AG04450 (cell line): ENCODE measurements around the gene CDKL1. TPM values are rescaled to one million over a fixed set of nuclear protein-coding genes. Genes with fewer than 3 reads are reported as not detected.

Experiments used
- CTCF ChIA-PET: fragments of 300-600, 350-600 bp; formaldehyde crosslinking; extraction: SDS; loops from one replicate; lab custom pipeline; 2022; ENCODE audit warnings: antibody characterized with exemption, inconsistent platforms; lab: Charles Lee
- POLR2A ChIA-PET: fragments of 350-600 bp; formaldehyde crosslinking; extraction: SDS; loops from one replicate; lab custom pipeline; 2021; ENCODE audit warnings: antibody characterized with exemption, inconsistent platforms; lab: Yijun Ruan, JAX
- DNase-seq: peaks from one replicate; pipeline ENCODE4 v3.0.0-alpha.2; 2011; ENCODE audit warnings: low read depth, low spot score
- H3K27ac ChIP-seq: one replicate; pipeline ENCODE4 v1.5.1; 2012; ENCODE audit warnings: low read depth, low read length, control low read depth
- H3K27me3 ChIP-seq: one replicate; pipeline ENCODE4 v1.6.0; 2012; ENCODE audit warnings: low read length; ENCODE audit not compliant: control insufficient read depth, insufficient read depth
- H3K4me3 ChIP-seq: 2 replicates; pipeline ENCODE4 v1.5.1; 2011; ENCODE audit warnings: mild to moderate bottlenecking, low read depth, low read length, control low read depth
- H3K9me3 ChIP-seq: 2 replicates; pipeline ENCODE4 v1.5.1; 2012; ENCODE audit warnings: low read length; ENCODE audit not compliant: control insufficient read depth, insufficient read depth
- polyA plus RNA-seq: library from polyadenylated mRNA; depleted of rRNA; stranded (reverse); fragments of >200 nt; gene quantifications from 2 replicates; pipeline ENCODE4 v1.2.3, GENCODE V29; 2011
- TF ChIP-seq, protein P1 (sequence below): IDR thresholded peaks from 2 replicates; pipeline ENCODE4 v1.5.1; 2011; ENCODE audit warnings: low read depth, low read length, control low read depth, inconsistent platforms

Gene CDKL1
- polyA plus RNA-seq, 1 experiment: 20.1 TPM

DNA sequence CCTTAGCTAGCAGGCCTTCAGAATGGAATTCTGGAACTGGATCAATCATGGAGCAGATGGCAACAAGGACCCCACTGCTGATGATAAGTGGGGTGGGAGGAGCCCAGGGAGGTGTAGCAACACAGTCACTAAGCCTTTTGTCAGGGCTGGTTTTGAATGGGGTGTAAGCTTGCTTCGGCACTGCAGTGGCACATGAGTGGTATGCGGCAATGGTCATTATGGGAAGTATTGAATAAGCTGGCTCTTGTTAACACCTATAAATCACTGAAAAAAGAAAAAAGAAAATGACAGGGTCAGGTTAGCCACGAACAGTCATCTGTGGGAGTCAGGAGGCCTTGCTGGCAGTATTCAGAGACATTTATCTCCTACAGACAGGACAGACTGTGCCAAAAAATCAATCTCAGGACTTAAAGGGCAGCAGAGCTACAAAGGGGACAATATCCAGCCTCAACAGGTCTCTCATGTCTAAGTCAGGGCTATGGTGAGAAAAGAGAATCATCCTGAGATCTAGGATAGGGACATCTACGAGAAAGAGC lies 19.1 kb downstream of the CDKL1 start:
- Histone ChIP-seq H3K4me3 (no peak overlapping the region), H3K27me3 (no peaks in the 10 kb centered on the region), H3K27ac (no peak overlapping the region), H3K9me3 (no peaks in the 10 kb centered on the region)
- TF ChIP-seq, protein P1, sequence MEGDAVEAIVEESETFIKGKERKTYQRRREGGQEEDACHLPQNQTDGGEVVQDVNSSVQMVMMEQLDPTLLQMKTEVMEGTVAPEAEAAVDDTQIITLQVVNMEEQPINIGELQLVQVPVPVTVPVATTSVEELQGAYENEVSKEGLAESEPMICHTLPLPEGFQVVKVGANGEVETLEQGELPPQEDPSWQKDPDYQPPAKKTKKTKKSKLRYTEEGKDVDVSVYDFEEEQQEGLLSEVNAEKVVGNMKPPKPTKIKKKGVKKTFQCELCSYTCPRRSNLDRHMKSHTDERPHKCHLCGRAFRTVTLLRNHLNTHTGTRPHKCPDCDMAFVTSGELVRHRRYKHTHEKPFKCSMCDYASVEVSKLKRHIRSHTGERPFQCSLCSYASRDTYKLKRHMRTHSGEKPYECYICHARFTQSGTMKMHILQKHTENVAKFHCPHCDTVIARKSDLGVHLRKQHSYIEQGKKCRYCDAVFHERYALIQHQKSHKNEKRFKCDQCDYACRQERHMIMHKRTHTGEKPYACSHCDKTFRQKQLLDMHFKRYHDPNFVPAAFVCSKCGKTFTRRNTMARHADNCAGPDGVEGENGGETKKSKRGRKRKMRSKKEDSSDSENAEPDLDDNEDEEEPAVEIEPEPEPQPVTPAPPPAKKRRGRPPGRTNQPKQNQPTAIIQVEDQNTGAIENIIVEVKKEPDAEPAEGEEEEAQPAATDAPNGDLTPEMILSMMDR: no peak
- CTCF ChIA-PET: interaction anchor here (1.6 kb wide), 1 partner anchor 56 kb away, joined by 4 read pairs; no protein-coding TSS in a partner anchor
- POLR2A ChIA-PET: no interaction called here
- no peak for DNase-seq

GRCh38 chr14:50375760-50376159 lies 20.9 kb downstream of the CDKL1 start:
- ChIA-PET POLR2A (no interaction called here), CTCF (no interaction called here)
- no peaks in the 10 kb centered on the region for H3K27me3 ChIP-seq
- no peak overlapping the region for H3K27ac ChIP-seq
- no peak for DNase-seq
- H3K9me3 ChIP-seq: no peaks in the 10 kb centered on the region; the same call in 1 of the 2 replicates
- TF ChIP-seq, protein P1: no peak
- no peak overlapping the region for H3K4me3 ChIP-seq

GRCh38 chr14:50373959-50374358 lies 22.7 kb downstream of the CDKL1 start:
- TF ChIP-seq, protein P1: no peak
- no peaks in the 10 kb centered on the region; the same call in 1 of the 2 replicates for H3K9me3 ChIP-seq
- no peaks in the 10 kb centered on the region for H3K27me3 ChIP-seq
- ChIA-PET POLR2A (no interaction called here), CTCF (interaction anchor here (0.5 to 1.4 kb wide), 2 partner anchors 11 to 53 kb away, joined by 4 to 6 read pairs; no protein-coding TSS in a partner anchor)
- H3K27ac ChIP-seq: no peak overlapping the region
- no peak for DNase-seq
- no peak overlapping the region for H3K4me3 ChIP-seq

DNA sequence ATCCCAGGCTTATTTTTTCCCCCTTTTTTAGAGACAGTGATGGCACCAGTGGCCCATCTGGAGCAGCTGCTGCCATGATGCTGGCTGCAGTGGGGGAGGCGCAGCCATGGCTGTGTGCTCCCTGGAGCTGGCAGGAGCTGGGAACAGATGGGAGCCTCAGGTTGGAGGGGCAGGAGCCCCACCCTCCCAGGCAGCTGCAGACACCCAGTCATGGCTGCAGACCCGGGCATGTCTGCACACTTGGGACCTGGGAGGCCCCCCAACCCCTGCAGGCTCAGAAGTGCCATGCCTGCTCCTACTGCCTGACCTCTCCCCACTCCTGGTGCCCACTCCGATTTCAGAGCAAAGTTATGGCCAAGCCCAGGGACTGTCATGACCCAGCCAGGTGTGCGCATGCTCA lies 25.1 kb downstream of the CDKL1 start:
- no peaks in the 10 kb centered on the region; the same call in 1 of the 2 replicates for H3K9me3 ChIP-seq
- no peak overlapping the region for H3K4me3 ChIP-seq
- DNase-seq: no peak
- no peaks in the 10 kb centered on the region for H3K27me3 ChIP-seq
- TF ChIP-seq, protein P1: no peak
- ChIA-PET CTCF (no interaction called here), POLR2A (no interaction called here)
- no peak overlapping the region for H3K27ac ChIP-seq

GRCh38 chr14:50366589-50366988 lies 30.1 kb downstream of the CDKL1 start:
- ChIA-PET CTCF (no interaction called here), POLR2A (no interaction called here)
- DNase-seq: no peak
- Histone ChIP-seq H3K9me3 (no peaks in the 10 kb centered on the region; the same call in 1 of the 2 replicates), H3K27me3 (no peaks in the 10 kb centered on the region), H3K27ac (no peak overlapping the region), H3K4me3 (no peak overlapping the region)
- TF ChIP-seq, protein P1: no peak
